GM19438 (cell line): ENCODE data around the gene TMIE.

ENCODE experiments used
- ATAC-seq: cut with Tn5 transposase; IDR thresholded peaks from one replicate; pipeline ENCODE4 v1.9.1; 2021; ENCODE audit warnings: low read depth; ENCODE audit not compliant: unreplicated experiment

The TMIE gene

GRCh38 chr3:46668591-46668990 is 32.6 kb upstream of the TMIE start:
- no peak for ATAC-seq

- no peak for ATAC-seq
These were observed 31.8 kb upstream of the TMIE start for GRCh38 chr3:46669191-46669999.

- ATAC-seq, result no peak
These were observed 30.9 kb upstream of the TMIE start for GRCh38 chr3:46670000-46670890.

GRCh38 chr3:46670891-46671427 is 30.2 kb upstream of the TMIE start:
- ATAC-seq, result no peak

GRCh38 chr3:46671541-46672348 is 29.4 kb upstream of the TMIE start:
- ATAC-seq, result no peak

GRCh38 chr3:46672349-46672695 is 28.9 kb upstream of the TMIE start:
- ATAC-seq, result no peak

- no peak for ATAC-seq
These were observed 27.8 kb upstream of the TMIE start for GRCh38 chr3:46673151-46674030.

- ATAC-seq, result no peak
These were observed 27.0 kb upstream of the TMIE start for GRCh38 chr3:46674031-46674845.

- ATAC-seq, result no peak
These were observed 25.8 kb upstream of the TMIE start for GRCh38 chr3:46675426-46675825.

GRCh38 chr3:46675843-46676567 is 25.2 kb upstream of the TMIE start:
- no peak for ATAC-seq

GRCh38 chr3:46676601-46677410 is 24.4 kb upstream of the TMIE start:
- no peak for ATAC-seq

GRCh38 chr3:46677411-46677726 is 23.8 kb upstream of the TMIE start:
- no peak for ATAC-seq

- no peak for ATAC-seq
These were observed 22.9 kb upstream of the TMIE start for GRCh38 chr3:46678280-46678679.

GRCh38 chr3:46679681-46680080 is 21.5 kb upstream of the TMIE start:
- no peak for ATAC-seq

GRCh38 chr3:46680298-46680826 is 20.8 kb upstream of the TMIE start:
- ATAC-seq, result no peak

GRCh38 chr3:46681387-46681786 is 19.8 kb upstream of the TMIE start:
- no peak for ATAC-seq

- ATAC-seq, result no peak
These were observed 19.2 kb upstream of the TMIE start for GRCh38 chr3:46681856-46682540.
